Osteoblast (primary cell): ENCODE results near the gene CPNE6. TPM values are rescaled to one million over a fixed set of nuclear protein-coding genes. Genes with fewer than 3 reads are reported as not detected.

ENCODE experiments used
- DNase-seq: peaks from one replicate; pipeline ENCODE4 v3.0.0; 2011; ENCODE audit warnings: low spot score, mixed read lengths; ENCODE audit not compliant: insufficient read length; ENCODE audit errors: missing footprints
- H2AFZ ChIP-seq: 2 replicates; pipeline ENCODE4 v1.6.0; 2011; ENCODE audit warnings: mild to moderate bottlenecking, low read length
- H3K27ac ChIP-seq: 2 replicates; pipeline ENCODE4 v1.5.1; 2011; ENCODE audit warnings: mild to moderate bottlenecking, low read depth, low read length, moderate library complexity
- H3K27me3 ChIP-seq: 2 replicates; pipeline ENCODE4 v1.6.0; 2012; ENCODE audit warnings: mild to moderate bottlenecking, control low read depth, inconsistent platforms, low read length, moderate library complexity; ENCODE audit not compliant: insufficient read depth
- H3K36me3 ChIP-seq: 2 replicates; pipeline ENCODE4 v1.5.1; 2011; ENCODE audit warnings: mild to moderate bottlenecking, low read length, control low read depth, moderate library complexity; ENCODE audit not compliant: insufficient read depth
- H3K4me1 ChIP-seq: 2 replicates; pipeline ENCODE4 v1.5.1; 2011; ENCODE audit warnings: mild to moderate bottlenecking, low read length, control low read depth, moderate library complexity; ENCODE audit not compliant: insufficient read depth
- H3K4me2 ChIP-seq: 2 replicates; pipeline ENCODE4 v1.6.0; 2011; ENCODE audit warnings: mild to moderate bottlenecking, low read length; ENCODE audit not compliant: insufficient read depth
- H3K4me3 ChIP-seq: fragments of 200-600 bp; sonication (generic); 3 replicates; pipeline ENCODE4 v1.5.1; 2012; ENCODE audit warnings: mild to moderate bottlenecking, low read length, inconsistent platforms; ENCODE audit not compliant: insufficient read depth
- H3K79me2 ChIP-seq: 2 replicates; pipeline ENCODE4 v1.6.0; 2012; ENCODE audit warnings: mild to moderate bottlenecking, low read length, control low read depth, inconsistent platforms; ENCODE audit not compliant: insufficient read depth
- H3K9me3 ChIP-seq: 2 replicates; pipeline ENCODE4 v1.5.1; 2011; ENCODE audit warnings: low read depth, low read length, control low read depth
- H4K20me1 ChIP-seq: 2 replicates; pipeline ENCODE4 v1.6.0; 2012; ENCODE audit warnings: mild to moderate bottlenecking, low read length, control low read depth; ENCODE audit not compliant: insufficient read depth
- CTCF ChIP-seq: IDR thresholded peaks from 2 replicates; pipeline ENCODE4 v1.5.1; 2011; ENCODE audit warnings: mild to moderate bottlenecking, low read depth, low read length, moderate library complexity; ENCODE audit errors: extremely low read depth
- total RNA-seq: library from RNA; depleted of rRNA; stranded (reverse); fragments of >200 nt; gene quantifications from 2 replicates; pipeline ENCODE4 v1.2.3, GENCODE V29; 2012

CPNE6 gene
- total RNA-seq, 1 donor: not detected

GRCh38 chr14:24068711-24069410, 2.5 kb upstream of the CPNE6 start:
- TF ChIP-seq CTCF: no peak
- Histone ChIP-seq H3K4me3 (no peak overlapping the region), H3K27me3 (peaks cover 19% of the 10 kb centered on the region)

GRCh38 chr14:24069411-24069735, 2.0 kb upstream of the CPNE6 start:
- peaks cover 19% of the 10 kb centered on the region for H3K27me3 ChIP-seq
- H4K20me1 ChIP-seq: no peaks in the 10 kb centered on the region

More at GRCh38 chr14:24068711-24069410, 2.5 kb upstream of the CPNE6 start:
- H3K4me1 ChIP-seq: no peaks in the 10 kb centered on the region
- no peak overlapping the region for H3K27ac ChIP-seq
- H3K4me2 ChIP-seq: no peak overlapping the region
- H4K20me1 ChIP-seq: no peaks in the 10 kb centered on the region
- no peak overlapping the region for H2AFZ ChIP-seq
- no peaks in the 10 kb centered on the region for H3K79me2 ChIP-seq
- no peaks in the 10 kb centered on the region for H3K36me3 ChIP-seq
- peak; percentile 77 for DNase-seq
- no peaks in the 10 kb centered on the region for H3K9me3 ChIP-seq

GRCh38 chr14:24070285-24071143, 848 bp upstream of the CPNE6 start:
- TF ChIP-seq CTCF: no peak
- Histone ChIP-seq H3K4me3 (no peak overlapping the region), H3K4me1 (no peaks in the 10 kb centered on the region), H2AFZ (no peak overlapping the region), H3K36me3 (no peaks in the 10 kb centered on the region), H4K20me1 (no peaks in the 10 kb centered on the region), H3K9me3 (no peaks in the 10 kb centered on the region), H3K27me3 (peaks cover 17% of the 10 kb centered on the region), H3K27ac (no peak overlapping the region), H3K79me2 (no peaks in the 10 kb centered on the region), H3K4me2 (no peak overlapping the region)
- peak; percentile 76 for DNase-seq

More at GRCh38 chr14:24069411-24069735, 2.0 kb upstream of the CPNE6 start:
- no peak for TF ChIP-seq CTCF
- Histone ChIP-seq H3K36me3 (no peaks in the 10 kb centered on the region), H3K4me1 (no peaks in the 10 kb centered on the region), H3K79me2 (no peaks in the 10 kb centered on the region), H3K4me3 (no peak overlapping the region), H3K4me2 (no peak overlapping the region), H2AFZ (no peak overlapping the region), H3K27ac (no peak overlapping the region), H3K9me3 (no peaks in the 10 kb centered on the region)
- peak; percentile 72 for DNase-seq

GRCh38 chr14:24071836-24072430, 571 bp downstream of the CPNE6 start:
- H3K4me3 ChIP-seq: no peak overlapping the region
- no peaks in the 10 kb centered on the region for H3K4me1 ChIP-seq
- H3K27me3 ChIP-seq: peaks cover 16% of the 10 kb centered on the region
- no peak overlapping the region for H3K27ac ChIP-seq
- peak; percentile 47 for DNase-seq
- H3K36me3 ChIP-seq: no peaks in the 10 kb centered on the region
- H3K79me2 ChIP-seq: no peaks in the 10 kb centered on the region
- no peaks in the 10 kb centered on the region for H4K20me1 ChIP-seq
- H2AFZ ChIP-seq: no peak overlapping the region
- H3K4me2 ChIP-seq: no peak overlapping the region
- no peaks in the 10 kb centered on the region for H3K9me3 ChIP-seq
- TF ChIP-seq CTCF: no peak
